DOHH2 (cell line): Measurements from ENCODE around the gene TRIM66.

Experiments
- CTCF ChIP-seq: fragments of 200-600 bp; sonication (generic); IDR thresholded peaks from one replicate; pipeline ENCODE4 v1.5.1; 2014; ENCODE audit warnings: antibody characterized with exemption, mild to moderate bottlenecking, low read depth, low read length; ENCODE audit not compliant: poor library complexity, severe bottlenecking
- EZH2phosphoT487 ChIP-seq: fragments of 200-600 bp; sonication (generic); IDR thresholded peaks from 2 replicates; pipeline ENCODE4 v1.6.1; 2017; ENCODE audit warnings: borderline replicate concordance, mild to moderate bottlenecking, antibody characterized with exemption, low read length, moderate library complexity, mixed read lengths

DNA sequence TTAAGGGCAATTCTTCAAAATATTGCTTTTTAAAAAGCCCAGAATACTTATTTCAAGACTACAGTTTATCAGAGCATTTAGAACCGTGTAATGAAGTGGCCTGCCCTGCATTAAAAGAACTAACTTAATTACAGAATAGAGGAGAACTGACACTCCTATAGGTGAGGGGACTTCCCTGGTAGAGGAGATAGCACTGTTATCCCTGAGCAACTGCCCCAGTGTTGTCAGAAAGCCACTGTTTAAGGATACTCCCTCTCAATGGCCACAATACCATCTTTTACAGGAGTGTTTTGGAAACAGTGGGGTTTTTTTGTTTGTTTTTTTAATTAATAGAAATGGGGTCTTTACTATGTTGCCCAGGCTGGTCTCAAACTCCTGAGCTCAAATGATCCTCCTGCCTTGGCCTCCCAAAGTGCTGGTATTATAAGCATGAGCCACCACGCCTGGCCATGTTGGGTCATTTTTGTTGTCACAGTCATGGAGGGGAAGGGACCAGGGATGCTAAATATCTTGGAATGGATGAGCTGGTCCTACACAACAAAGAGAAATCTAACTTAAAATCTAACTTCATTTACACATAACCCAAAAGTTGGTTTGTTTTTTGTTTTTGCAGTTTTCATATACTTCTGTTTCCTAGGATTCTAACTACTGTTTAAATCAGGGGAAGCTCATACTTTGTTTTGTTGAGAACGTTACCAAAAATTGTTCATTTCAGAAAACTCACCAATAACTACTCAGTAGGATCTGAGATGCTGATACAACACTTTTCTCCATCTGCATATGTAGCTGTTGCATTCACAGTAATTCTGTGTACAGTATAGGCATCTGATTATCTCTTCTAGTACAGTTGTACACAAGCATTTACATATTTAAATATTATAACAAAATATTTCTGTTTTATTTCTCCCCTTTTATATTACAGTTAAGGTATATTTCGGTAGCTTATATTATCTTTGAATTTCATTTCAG is 8.2 kb upstream of the TRIM66 start:
- no peak for TF ChIP-seq CTCF
- no peak for TF ChIP-seq EZH2phosphoT487
